OCI-LY1 (cell line): ENCODE data around the gene DPH5.
"Not testable (repeated sequence)": the region's sequence is repeated elsewhere in the genome, so short reads cannot be mapped to it uniquely, and the experiment has no call there.

Experiments
- H2AFZ ChIP-seq: fragments of 200-600 bp; sonication (generic), shearing (Covaris generic); 2 replicates; pipeline ENCODE4 v1.6.0; 2014; ENCODE audit warnings: antibody characterized with exemption, mild to moderate bottlenecking, low read length
- H3F3A ChIP-seq: fragments of 200-600 bp; sonication (generic), shearing (Covaris generic); 2 replicates; pipeline ENCODE4 v1.6.0; 2014; ENCODE audit warnings: mild to moderate bottlenecking, antibody characterized with exemption, low read length, moderate library complexity; ENCODE audit not compliant: insufficient read depth
- H3K27ac ChIP-seq: fragments of 200-600 bp; sonication (generic); 2 replicates; pipeline ENCODE4 v1.5.1; 2014; ENCODE audit warnings: low read length, mixed run types, mild to moderate bottlenecking, low read depth; ENCODE audit not compliant: poor library complexity, severe bottlenecking
- H3K27me3 ChIP-seq: fragments of 200-600 bp; sonication (generic); 2 replicates; pipeline ENCODE4 v1.6.0; 2014; ENCODE audit warnings: antibody characterized with exemption, mild to moderate bottlenecking, low read length, moderate library complexity; ENCODE audit not compliant: insufficient read depth
- H3K36me3 ChIP-seq: fragments of 200-600 bp; sonication (generic); 2 replicates; pipeline ENCODE4 v1.6.1; 2014; ENCODE audit warnings: mild to moderate bottlenecking, antibody characterized with exemption, low read length, moderate library complexity, mixed read lengths; ENCODE audit not compliant: insufficient read depth
- H3K4me1 ChIP-seq: fragments of 200-600 bp; sonication (generic); 2 replicates; pipeline ENCODE4 v1.5.1; 2014; ENCODE audit warnings: mild to moderate bottlenecking, low read length, moderate library complexity; ENCODE audit not compliant: insufficient read depth, severe bottlenecking
- H3K4me2 ChIP-seq: fragments of 200-600 bp; sonication (generic), shearing (Covaris generic); 2 replicates; pipeline ENCODE4 v1.6.1; 2014; ENCODE audit warnings: low read length
- H3K4me3 ChIP-seq: fragments of 200-600 bp; sonication (generic); 2 replicates; pipeline ENCODE4 v1.5.1; 2014; ENCODE audit warnings: low read length, low read depth, mild to moderate bottlenecking, mixed read lengths; ENCODE audit not compliant: poor library complexity, severe bottlenecking
- H3K79me2 ChIP-seq: fragments of 200-600 bp; shearing (Covaris generic); 2 replicates; pipeline ENCODE4 v1.6.1; 2016; ENCODE audit warnings: mixed run types, low read length, mixed read lengths; ENCODE audit not compliant: insufficient read depth
- H3K9ac ChIP-seq: fragments of 200-600 bp; sonication (generic), shearing (Covaris generic); 2 replicates; pipeline ENCODE4 v1.6.1; 2014; ENCODE audit warnings: mild to moderate bottlenecking, low read length, mixed read lengths
- H3K9me2 ChIP-seq: fragments of 200-600 bp; sonication (generic), shearing (Covaris generic); 2 replicates; pipeline ENCODE4 v1.6.1; 2014; ENCODE audit warnings: low read depth, mild to moderate bottlenecking, low read length, mixed read lengths
- H3K9me3 ChIP-seq: fragments of 200-600 bp; shearing (Covaris generic); 2 replicates; pipeline ENCODE4 v1.6.1; 2014; ENCODE audit warnings: low read length, mixed read lengths
- H4K20me1 ChIP-seq: fragments of 200-600 bp; sonication (generic), shearing (Covaris generic); 2 replicates; pipeline ENCODE4 v1.6.0; 2016; ENCODE audit warnings: mild to moderate bottlenecking, low read length; ENCODE audit not compliant: insufficient read depth
- EZH2 ChIP-seq: fragments of 200-600 bp; sonication (generic), shearing (Covaris generic); IDR thresholded peaks from 2 replicates; pipeline ENCODE4 v1.8.0; 2017; ENCODE audit warnings: borderline replicate concordance, mixed run types, mild to moderate bottlenecking, antibody characterized with exemption, low read length, moderate library complexity, mixed read lengths
- TF ChIP-seq, protein P1 (sequence below): fragments of 200-600 bp; sonication (generic), shearing (Covaris generic); IDR thresholded peaks from 2 replicates; pipeline ENCODE4 v1.5.1; 2017; ENCODE audit warnings: mild to moderate bottlenecking, antibody characterized with exemption, low read length, moderate library complexity, mixed read lengths

Gene DPH5

GRCh38 chr1:101069158-101069557 is 43.6 kb upstream of the DPH5 start:
- H3K9ac ChIP-seq = no peak overlapping the region
- no peaks in the 10 kb centered on the region for H3K9me2 ChIP-seq
- no peak overlapping the region for H3K4me3 ChIP-seq
- no peak overlapping the region for H3K4me2 ChIP-seq
- no peaks in the 10 kb centered on the region for H3K79me2 ChIP-seq
- H4K20me1 ChIP-seq = no peaks in the 10 kb centered on the region
- no peaks in the 10 kb centered on the region for H3F3A ChIP-seq
- H3K9me3 ChIP-seq = no peaks in the 10 kb centered on the region
- TF ChIP-seq EZH2 = no peak
- TF ChIP-seq, protein P1, sequence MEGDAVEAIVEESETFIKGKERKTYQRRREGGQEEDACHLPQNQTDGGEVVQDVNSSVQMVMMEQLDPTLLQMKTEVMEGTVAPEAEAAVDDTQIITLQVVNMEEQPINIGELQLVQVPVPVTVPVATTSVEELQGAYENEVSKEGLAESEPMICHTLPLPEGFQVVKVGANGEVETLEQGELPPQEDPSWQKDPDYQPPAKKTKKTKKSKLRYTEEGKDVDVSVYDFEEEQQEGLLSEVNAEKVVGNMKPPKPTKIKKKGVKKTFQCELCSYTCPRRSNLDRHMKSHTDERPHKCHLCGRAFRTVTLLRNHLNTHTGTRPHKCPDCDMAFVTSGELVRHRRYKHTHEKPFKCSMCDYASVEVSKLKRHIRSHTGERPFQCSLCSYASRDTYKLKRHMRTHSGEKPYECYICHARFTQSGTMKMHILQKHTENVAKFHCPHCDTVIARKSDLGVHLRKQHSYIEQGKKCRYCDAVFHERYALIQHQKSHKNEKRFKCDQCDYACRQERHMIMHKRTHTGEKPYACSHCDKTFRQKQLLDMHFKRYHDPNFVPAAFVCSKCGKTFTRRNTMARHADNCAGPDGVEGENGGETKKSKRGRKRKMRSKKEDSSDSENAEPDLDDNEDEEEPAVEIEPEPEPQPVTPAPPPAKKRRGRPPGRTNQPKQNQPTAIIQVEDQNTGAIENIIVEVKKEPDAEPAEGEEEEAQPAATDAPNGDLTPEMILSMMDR = no peak
- H3K27me3 ChIP-seq = no peaks in the 10 kb centered on the region
- H2AFZ ChIP-seq = no peak overlapping the region
- H3K4me1 ChIP-seq = peaks cover 6% of the 10 kb centered on the region
- no peak overlapping the region for H3K27ac ChIP-seq
- H3K36me3 ChIP-seq = no peaks in the 10 kb centered on the region

GRCh38 chr1:101066937-101067335 is 41.4 kb upstream of the DPH5 start:
- not testable (repeated sequence) for H3K4me3 ChIP-seq, H3K36me3 ChIP-seq, H3K79me2 ChIP-seq, H3K9me2 ChIP-seq, H3F3A ChIP-seq, H3K9me3 ChIP-seq, H3K4me1 ChIP-seq, H3K27me3 ChIP-seq, H4K20me1 ChIP-seq, H3K27ac ChIP-seq, H3K4me2 ChIP-seq, H3K9ac ChIP-seq, H2AFZ ChIP-seq

- Histone ChIP-seq H3K27ac (no peak overlapping the region), H3K79me2 (no peaks in the 10 kb centered on the region), H3K4me3 (no peak overlapping the region), H3K36me3 (no peaks in the 10 kb centered on the region), H3K4me1 (peaks cover 6% of the 10 kb centered on the region), H3K27me3 (no peaks in the 10 kb centered on the region), H3K9ac (no peak overlapping the region), H4K20me1 (no peaks in the 10 kb centered on the region), H3K9me3 (no peaks in the 10 kb centered on the region), H3K4me2 (no peak overlapping the region), H3K9me2 (no peaks in the 10 kb centered on the region), H2AFZ (no peak overlapping the region), H3F3A (no peaks in the 10 kb centered on the region)
- TF ChIP-seq, protein P1 = no peak
- no peak for TF ChIP-seq EZH2
Observed at GRCh38 chr1:101066260-101066936, 40.8 kb upstream of the DPH5 start.

- TF ChIP-seq EZH2 = no peak
- TF ChIP-seq, protein P1 = no peak
- Histone ChIP-seq H3K9ac (no peak overlapping the region), H3K27ac (no peak overlapping the region), H3F3A (no peaks in the 10 kb centered on the region), H3K79me2 (no peaks in the 10 kb centered on the region), H3K9me2 (no peaks in the 10 kb centered on the region), H3K4me2 (0 out of 2 replicates have a peak overlapping the region, but pooled peaks have one; percentile 20), H3K27me3 (no peaks in the 10 kb centered on the region), H2AFZ (no peak overlapping the region), H3K36me3 (no peaks in the 10 kb centered on the region), H4K20me1 (no peaks in the 10 kb centered on the region), H3K4me3 (no peak overlapping the region), H3K4me1 (peaks cover 6% of the 10 kb centered on the region), H3K9me3 (no peaks in the 10 kb centered on the region)
Observed at GRCh38 chr1:101065575-101065974, 40.0 kb upstream of the DPH5 start.
